ENCODE data around the gene C1QTNF2. TPM values are rescaled to one million over a fixed set of nuclear protein-coding genes. Genes with fewer than 3 reads are reported as not detected.

Gene C1QTNF2
- total and polyA plus RNA-seq, 10 of the 15 experiments (the other 5 are each of a cell fraction or from before 2014, with no cell fraction given): not detected

DNA sequence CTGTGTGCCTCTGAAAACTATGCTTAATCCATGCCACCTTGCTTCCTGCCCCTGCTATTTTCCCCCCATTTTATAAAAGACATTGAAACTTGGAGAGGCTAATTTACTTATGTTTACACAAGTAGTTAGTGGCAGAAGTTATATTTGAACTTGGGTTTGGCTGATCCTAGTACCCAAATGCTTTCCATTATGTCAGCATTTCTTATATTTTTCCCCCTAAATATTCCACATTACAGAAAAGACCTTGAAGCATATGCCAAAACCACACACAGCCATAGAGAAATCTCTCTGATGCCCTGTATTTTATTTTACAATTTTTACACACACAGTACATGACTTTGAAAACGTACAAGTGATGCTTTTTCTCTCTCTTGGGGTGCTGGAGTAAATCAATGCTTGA lies 11.2 kb downstream of the C1QTNF2 start:
- SMC1A ChIA-PET (ENCODE audit: uncharacterized antibody, unreplicated experiment): no interaction called here

More for the DNA sequence above, 11.2 kb downstream of the C1QTNF2 start:
- RAD21 ChIA-PET (ENCODE audit: unreplicated experiment): interaction anchor here (1.8 kb wide), 1 partner anchor 278 kb away, joined by 3 read pairs; no protein-coding TSS in a partner anchor
- Histone ChIP-seq H3K27ac (ENCODE audit: control insufficient read depth, insufficient read depth) (no peak overlapping the region), H3K4me3 (no peak overlapping the region), H3K27me3 (replicated peaks in 1 of 2; ENCODE audit: control insufficient read depth in 2 of 2, insufficient read depth in 2 of 2, low read length in 1 of 2) (peaks cover 0 to 3% of the 10 kb centered on the region in 2 experiments; a peak in 2 of 4 replicates), H3K4me2 (ENCODE audit: control insufficient read depth, insufficient read depth) (no peak overlapping the region), H2AFZ (ENCODE audit: control insufficient read depth, low read depth, low read length) (no peak overlapping the region), H3K9me3 (replicated peaks; ENCODE audit: control insufficient read depth, insufficient read depth, low read length) (no peaks in the 10 kb centered on the region), H3K4me1 (ENCODE audit: control insufficient read depth, insufficient read depth, low read length) (no peaks in the 10 kb centered on the region), H3K79me2 (ENCODE audit: control insufficient read depth, insufficient read depth, low read length) (no peaks in the 10 kb centered on the region), H3K9ac (ENCODE audit: control insufficient read depth, insufficient read depth, low read length) (no peak overlapping the region), H4K20me1 (ENCODE audit: control insufficient read depth, insufficient read depth) (no peaks in the 10 kb centered on the region), H3K36me3 (ENCODE audit: control insufficient read depth in 2 of 2, insufficient read depth in 2 of 2, low read length in 1 of 2) (no peaks in the 10 kb centered on the region)
- DNase-seq (ENCODE audit: low read depth, low spot score) (no peak), FAIRE-seq (no peak), ATAC-seq (no peak)
- no TSS peak for BruUV-seq (replicated peaks)
- WGBS (ENCODE audit: insufficient coverage, insufficient replicate concordance, low lambda C conversion rate, missing lambda C conversion rate): 0% methylated on average over 1 of the region's 1 CpG
- TF ChIP-seq HDAC2 (IDR thresholded peaks at IDR 0.05): no peak
- TF ChIP-seq, protein P1, sequence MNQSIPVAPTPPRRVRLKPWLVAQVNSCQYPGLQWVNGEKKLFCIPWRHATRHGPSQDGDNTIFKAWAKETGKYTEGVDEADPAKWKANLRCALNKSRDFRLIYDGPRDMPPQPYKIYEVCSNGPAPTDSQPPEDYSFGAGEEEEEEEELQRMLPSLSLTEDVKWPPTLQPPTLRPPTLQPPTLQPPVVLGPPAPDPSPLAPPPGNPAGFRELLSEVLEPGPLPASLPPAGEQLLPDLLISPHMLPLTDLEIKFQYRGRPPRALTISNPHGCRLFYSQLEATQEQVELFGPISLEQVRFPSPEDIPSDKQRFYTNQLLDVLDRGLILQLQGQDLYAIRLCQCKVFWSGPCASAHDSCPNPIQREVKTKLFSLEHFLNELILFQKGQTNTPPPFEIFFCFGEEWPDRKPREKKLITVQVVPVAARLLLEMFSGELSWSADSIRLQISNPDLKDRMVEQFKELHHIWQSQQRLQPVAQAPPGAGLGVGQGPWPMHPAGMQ (IDR thresholded peaks at IDR 0.05; ENCODE audit: borderline replicate concordance): no peak
- no peak for TF ChIP-seq NFYB (IDR thresholded peaks at IDR 0.05; ENCODE audit: insufficient read depth, low read depth, low read length)
- no peak for TF ChIP-seq ZNF217 (IDR thresholded peaks at IDR 0.05)
- TF ChIP-seq NFYA (IDR thresholded peaks at IDR 0.05; ENCODE audit: borderline replicate concordance, low read depth, low read length): no peak
- TF ChIP-seq ZBTB40 (IDR thresholded peaks at IDR 0.05; ENCODE audit: borderline replicate concordance): no peak
- no peak for TF ChIP-seq TBL1XR1 (IDR thresholded peaks at IDR 0.05; ENCODE audit: low read depth, low read length)
- TF ChIP-seq ZNF274 (IDR thresholded peaks at IDR 0.05; ENCODE audit: insufficient read depth, insufficient read length): no peak
- no peak for TF ChIP-seq SUPT20H (IDR thresholded peaks at IDR 0.05; ENCODE audit: borderline replicate concordance, control insufficient read depth, low read depth, low read length)
- TF ChIP-seq, protein P2, sequence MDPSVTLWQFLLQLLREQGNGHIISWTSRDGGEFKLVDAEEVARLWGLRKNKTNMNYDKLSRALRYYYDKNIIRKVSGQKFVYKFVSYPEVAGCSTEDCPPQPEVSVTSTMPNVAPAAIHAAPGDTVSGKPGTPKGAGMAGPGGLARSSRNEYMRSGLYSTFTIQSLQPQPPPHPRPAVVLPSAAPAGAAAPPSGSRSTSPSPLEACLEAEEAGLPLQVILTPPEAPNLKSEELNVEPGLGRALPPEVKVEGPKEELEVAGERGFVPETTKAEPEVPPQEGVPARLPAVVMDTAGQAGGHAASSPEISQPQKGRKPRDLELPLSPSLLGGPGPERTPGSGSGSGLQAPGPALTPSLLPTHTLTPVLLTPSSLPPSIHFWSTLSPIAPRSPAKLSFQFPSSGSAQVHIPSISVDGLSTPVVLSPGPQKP (IDR thresholded peaks at IDR 0.05; ENCODE audit: low read depth, low read length): no peak
- POLR2A ChIA-PET: no interaction called here
- CTCF ChIA-PET: interaction anchor here (1.2 kb wide), 1 partner anchor 14 kb away, joined by 5 read pairs; no protein-coding TSS in a partner anchor
- intact Hi-C loops (cut with micrococcal nuclease; ENCODE audit: unreplicated experiment): no loop called here
- in situ Hi-C loops (cut with MboI): no loop called here

Measured in GM12878 (cell line).